ENCODE data around the gene DDI2. TPM values are rescaled to one million over a fixed set of nuclear protein-coding genes. Genes with fewer than 3 reads are reported as not detected.

The DDI2 gene
- total and polyA plus RNA-seq, 9 of the 15 experiments (the other 6 are each of a cell fraction or from before 2014, with no cell fraction given), result 6.5 to 48.4 (median 21.2) TPM

DNA sequence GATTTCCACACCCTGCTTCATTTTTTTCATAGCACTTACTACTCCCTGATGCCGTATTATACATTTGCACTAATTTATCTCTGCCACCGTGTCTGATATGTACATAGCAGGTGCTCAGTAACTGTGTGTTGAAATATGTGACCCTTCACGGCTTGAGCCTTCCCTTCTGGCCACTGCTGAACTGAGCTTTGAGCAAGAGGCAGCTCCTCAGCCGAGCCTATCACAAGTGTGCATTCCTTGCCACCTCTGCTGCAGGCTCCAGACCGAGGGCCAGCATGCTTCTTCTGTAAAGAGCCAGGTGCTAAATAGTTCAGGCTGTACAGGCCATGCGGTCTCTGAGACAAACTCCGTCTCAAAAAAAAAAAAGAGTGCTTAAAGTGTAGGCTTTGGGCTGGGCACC is 89.5 kb downstream of the DDI2 start (continued):
- TF ChIP-seq, protein P1, sequence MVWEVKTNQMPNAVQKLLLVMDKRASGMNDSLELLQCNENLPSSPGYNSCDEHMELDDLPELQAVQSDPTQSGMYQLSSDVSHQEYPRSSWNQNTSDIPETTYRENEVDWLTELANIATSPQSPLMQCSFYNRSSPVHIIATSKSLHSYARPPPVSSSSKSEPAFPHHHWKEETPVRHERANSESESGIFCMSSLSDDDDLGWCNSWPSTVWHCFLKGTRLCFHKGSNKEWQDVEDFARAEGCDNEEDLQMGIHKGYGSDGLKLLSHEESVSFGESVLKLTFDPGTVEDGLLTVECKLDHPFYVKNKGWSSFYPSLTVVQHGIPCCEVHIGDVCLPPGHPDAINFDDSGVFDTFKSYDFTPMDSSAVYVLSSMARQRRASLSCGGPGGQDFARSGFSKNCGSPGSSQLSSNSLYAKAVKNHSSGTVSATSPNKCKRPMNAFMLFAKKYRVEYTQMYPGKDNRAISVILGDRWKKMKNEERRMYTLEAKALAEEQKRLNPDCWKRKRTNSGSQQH (CRISPR knock-in tag; IDR thresholded peaks at IDR 0.05), result no peak
- TF ChIP-seq POLR2B (IDR thresholded peaks at IDR 0.05; ENCODE audit: low read depth, partially characterized antibody) (no peak), ZNF12 (CRISPR knock-in tag; IDR thresholded peaks at IDR 0.05) (no peak), PYGO2 (tag; IDR thresholded peaks at IDR 0.05) (no peak), TOE1 (IDR thresholded peaks at IDR 0.05; ENCODE audit: borderline replicate concordance) (no peak), TOE1 (CRISPR knock-in tag; IDR thresholded peaks at IDR 0.05; ENCODE audit: borderline replicate concordance, low read depth) (no peak), ZNF436 (CRISPR knock-in tag; IDR thresholded peaks at IDR 0.05) (no peak), RFX7 (CRISPR knock-in tag; IDR thresholded peaks at IDR 0.05) (no peak), HDAC1 (IDR thresholded peaks at IDR 0.05) (no peak)
- TF ChIP-seq, protein P2, sequence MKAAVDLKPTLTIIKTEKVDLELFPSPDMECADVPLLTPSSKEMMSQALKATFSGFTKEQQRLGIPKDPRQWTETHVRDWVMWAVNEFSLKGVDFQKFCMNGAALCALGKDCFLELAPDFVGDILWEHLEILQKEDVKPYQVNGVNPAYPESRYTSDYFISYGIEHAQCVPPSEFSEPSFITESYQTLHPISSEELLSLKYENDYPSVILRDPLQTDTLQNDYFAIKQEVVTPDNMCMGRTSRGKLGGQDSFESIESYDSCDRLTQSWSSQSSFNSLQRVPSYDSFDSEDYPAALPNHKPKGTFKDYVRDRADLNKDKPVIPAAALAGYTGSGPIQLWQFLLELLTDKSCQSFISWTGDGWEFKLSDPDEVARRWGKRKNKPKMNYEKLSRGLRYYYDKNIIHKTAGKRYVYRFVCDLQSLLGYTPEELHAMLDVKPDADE (conservative IDR thresholded peaks at IDR 0.05; ENCODE audit: control insufficient read depth, low read depth, low read length), result no peak
- TF ChIP-seq, protein P3, sequence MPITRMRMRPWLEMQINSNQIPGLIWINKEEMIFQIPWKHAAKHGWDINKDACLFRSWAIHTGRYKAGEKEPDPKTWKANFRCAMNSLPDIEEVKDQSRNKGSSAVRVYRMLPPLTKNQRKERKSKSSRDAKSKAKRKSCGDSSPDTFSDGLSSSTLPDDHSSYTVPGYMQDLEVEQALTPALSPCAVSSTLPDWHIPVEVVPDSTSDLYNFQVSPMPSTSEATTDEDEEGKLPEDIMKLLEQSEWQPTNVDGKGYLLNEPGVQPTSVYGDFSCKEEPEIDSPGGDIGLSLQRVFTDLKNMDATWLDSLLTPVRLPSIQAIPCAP (CRISPR knock-in tag; IDR thresholded peaks at IDR 0.05; ENCODE audit: borderline replicate concordance), result no peak
- TF ChIP-seq, protein P4, sequence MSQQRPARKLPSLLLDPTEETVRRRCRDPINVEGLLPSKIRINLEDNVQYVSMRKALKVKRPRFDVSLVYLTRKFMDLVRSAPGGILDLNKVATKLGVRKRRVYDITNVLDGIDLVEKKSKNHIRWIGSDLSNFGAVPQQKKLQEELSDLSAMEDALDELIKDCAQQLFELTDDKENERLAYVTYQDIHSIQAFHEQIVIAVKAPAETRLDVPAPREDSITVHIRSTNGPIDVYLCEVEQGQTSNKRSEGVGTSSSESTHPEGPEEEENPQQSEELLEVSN (IDR thresholded peaks at IDR 0.05; ENCODE audit: borderline replicate concordance in 1 of 2, extremely low read depth in 1 of 2, insufficient read depth in 1 of 2, insufficient read length in 1 of 2, low read depth in 1 of 2, low read length in 1 of 2, poor library complexity in 1 of 2, severe bottlenecking in 1 of 2), result no peak
- TF ChIP-seq, protein P5, sequence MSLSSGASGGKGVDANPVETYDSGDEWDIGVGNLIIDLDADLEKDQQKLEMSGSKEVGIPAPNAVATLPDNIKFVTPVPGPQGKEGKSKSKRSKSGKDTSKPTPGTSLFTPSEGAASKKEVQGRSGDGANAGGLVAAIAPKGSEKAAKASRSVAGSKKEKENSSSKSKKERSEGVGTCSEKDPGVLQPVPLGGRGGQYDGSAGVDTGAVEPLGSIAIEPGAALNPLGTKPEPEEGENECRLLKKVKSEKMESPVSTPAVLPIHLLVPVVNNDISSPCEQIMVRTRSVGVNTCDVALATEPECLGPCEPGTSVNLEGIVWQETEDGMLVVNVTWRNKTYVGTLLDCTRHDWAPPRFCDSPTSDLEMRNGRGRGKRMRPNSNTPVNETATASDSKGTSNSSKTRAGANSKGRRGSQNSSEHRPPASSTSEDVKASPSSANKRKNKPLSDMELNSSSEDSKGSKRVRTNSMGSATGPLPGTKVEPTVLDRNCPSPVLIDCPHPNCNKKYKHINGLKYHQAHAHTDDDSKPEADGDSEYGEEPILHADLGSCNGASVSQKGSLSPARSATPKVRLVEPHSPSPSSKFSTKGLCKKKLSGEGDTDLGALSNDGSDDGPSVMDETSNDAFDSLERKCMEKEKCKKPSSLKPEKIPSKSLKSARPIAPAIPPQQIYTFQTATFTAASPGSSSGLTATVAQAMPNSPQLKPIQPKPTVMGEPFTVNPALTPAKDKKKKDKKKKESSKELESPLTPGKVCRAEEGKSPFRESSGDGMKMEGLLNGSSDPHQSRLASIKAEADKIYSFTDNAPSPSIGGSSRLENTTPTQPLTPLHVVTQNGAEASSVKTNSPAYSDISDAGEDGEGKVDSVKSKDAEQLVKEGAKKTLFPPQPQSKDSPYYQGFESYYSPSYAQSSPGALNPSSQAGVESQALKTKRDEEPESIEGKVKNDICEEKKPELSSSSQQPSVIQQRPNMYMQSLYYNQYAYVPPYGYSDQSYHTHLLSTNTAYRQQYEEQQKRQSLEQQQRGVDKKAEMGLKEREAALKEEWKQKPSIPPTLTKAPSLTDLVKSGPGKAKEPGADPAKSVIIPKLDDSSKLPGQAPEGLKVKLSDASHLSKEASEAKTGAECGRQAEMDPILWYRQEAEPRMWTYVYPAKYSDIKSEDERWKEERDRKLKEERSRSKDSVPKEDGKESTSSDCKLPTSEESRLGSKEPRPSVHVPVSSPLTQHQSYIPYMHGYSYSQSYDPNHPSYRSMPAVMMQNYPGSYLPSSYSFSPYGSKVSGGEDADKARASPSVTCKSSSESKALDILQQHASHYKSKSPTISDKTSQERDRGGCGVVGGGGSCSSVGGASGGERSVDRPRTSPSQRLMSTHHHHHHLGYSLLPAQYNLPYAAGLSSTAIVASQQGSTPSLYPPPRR (CRISPR knock-in tag; IDR thresholded peaks at IDR 0.05; ENCODE audit: borderline replicate concordance), result no peak
